OCI-LY7 (cell line): ENCODE results near the gene CLDN22.

ENCODE experiments used
- EZH2phosphoT487 ChIP-seq: fragments of 200-600 bp; sonication (generic); IDR thresholded peaks from 2 replicates; pipeline ENCODE4 v1.6.1; 2018; ENCODE audit warnings: low read depth, borderline replicate concordance, mild to moderate bottlenecking, mixed run types, antibody characterized with exemption, low read length, moderate library complexity, mixed read lengths
- TF ChIP-seq, protein P1 (sequence below): fragments of 200-600 bp; sonication (generic); conservative IDR thresholded peaks from 2 replicates; pipeline ENCODE4 v1.5.1; 2014; ENCODE audit warnings: mild to moderate bottlenecking, antibody characterized with exemption, low read length, moderate library complexity, mixed read lengths

DNA sequence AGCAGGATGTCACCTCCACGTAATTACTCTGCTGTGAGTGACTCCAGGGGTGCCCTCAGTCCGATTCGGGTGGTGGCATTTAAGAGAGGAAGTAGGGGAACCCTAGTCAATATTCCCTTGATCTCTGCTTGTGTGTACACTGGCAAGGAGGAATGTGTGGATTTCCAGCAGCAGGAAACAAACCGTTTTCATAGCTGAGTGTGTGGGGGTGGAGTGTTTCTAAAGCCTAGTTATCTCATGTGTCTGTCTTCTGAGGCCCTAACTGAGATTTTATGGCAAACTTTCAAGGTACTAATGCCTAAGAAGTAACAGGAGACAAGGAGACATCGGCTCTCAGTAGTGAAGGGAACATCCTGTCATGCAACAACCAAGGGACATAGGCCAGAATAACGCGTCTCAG is 8.8 kb upstream of the CLDN22 start:
- TF ChIP-seq, protein P1, sequence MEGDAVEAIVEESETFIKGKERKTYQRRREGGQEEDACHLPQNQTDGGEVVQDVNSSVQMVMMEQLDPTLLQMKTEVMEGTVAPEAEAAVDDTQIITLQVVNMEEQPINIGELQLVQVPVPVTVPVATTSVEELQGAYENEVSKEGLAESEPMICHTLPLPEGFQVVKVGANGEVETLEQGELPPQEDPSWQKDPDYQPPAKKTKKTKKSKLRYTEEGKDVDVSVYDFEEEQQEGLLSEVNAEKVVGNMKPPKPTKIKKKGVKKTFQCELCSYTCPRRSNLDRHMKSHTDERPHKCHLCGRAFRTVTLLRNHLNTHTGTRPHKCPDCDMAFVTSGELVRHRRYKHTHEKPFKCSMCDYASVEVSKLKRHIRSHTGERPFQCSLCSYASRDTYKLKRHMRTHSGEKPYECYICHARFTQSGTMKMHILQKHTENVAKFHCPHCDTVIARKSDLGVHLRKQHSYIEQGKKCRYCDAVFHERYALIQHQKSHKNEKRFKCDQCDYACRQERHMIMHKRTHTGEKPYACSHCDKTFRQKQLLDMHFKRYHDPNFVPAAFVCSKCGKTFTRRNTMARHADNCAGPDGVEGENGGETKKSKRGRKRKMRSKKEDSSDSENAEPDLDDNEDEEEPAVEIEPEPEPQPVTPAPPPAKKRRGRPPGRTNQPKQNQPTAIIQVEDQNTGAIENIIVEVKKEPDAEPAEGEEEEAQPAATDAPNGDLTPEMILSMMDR, result no peak
- no peak for TF ChIP-seq EZH2phosphoT487
